Stimulated activated CD4-positive, alpha-beta T cell treated with anti-CD3 and anti-CD28 coated beads, Interleukin-2, amount 100 ng/mL, for 48 hours (primary cell): ENCODE data around the gene AMIGO2.
A peak's percentile ranks its signal among the peaks of the same experiment; 100 is the strongest.
"Not testable (repeated sequence)": the region's sequence is repeated elsewhere in the genome, so short reads cannot be mapped to it uniquely, and the experiment has no call there.

Experiments
- DNase-seq, 2 donors: peaks; one replicate each; pipeline ENCODE4 v3.0.0-alpha.2; 2020

The AMIGO2 gene

GRCh38 chr12:47071241-47071852 is 8.4 kb downstream of the AMIGO2 start:
- DNase-seq: no peak

- DNase-seq: no peak
Observed at GRCh38 chr12:47070310-47070709, 9.4 kb downstream of the AMIGO2 start.

GRCh38 chr12:47068539-47068938 is 11.2 kb downstream of the AMIGO2 start:
- no peak for DNase-seq

- no peak for DNase-seq
Observed at GRCh38 chr12:47067771-47068431, 11.9 kb downstream of the AMIGO2 start.

- peak in 1 of 2 donors; percentile 11 for DNase-seq
Observed at GRCh38 chr12:47067176-47067575, 12.6 kb downstream of the AMIGO2 start.

GRCh38 chr12:47066278-47067025 is 13.3 kb downstream of the AMIGO2 start:
- DNase-seq: no peak

GRCh38 chr12:47065546-47065945 is 14.2 kb downstream of the AMIGO2 start:
- no peak for DNase-seq

- not testable (repeated sequence) for DNase-seq
Observed at GRCh38 chr12:47058640-47059039, 21.1 kb downstream of the AMIGO2 start.

GRCh38 chr12:47056944-47057343 is 22.8 kb downstream of the AMIGO2 start:
- not testable (repeated sequence) for DNase-seq

- DNase-seq: not testable (repeated sequence)
Observed at GRCh38 chr12:47055856-47056255, 23.9 kb downstream of the AMIGO2 start.

- DNase-seq: no peak
Observed at GRCh38 chr12:47054659-47055058, 25.1 kb downstream of the AMIGO2 start.

- DNase-seq: no peak
Observed at GRCh38 chr12:47053961-47054360, 25.8 kb downstream of the AMIGO2 start.

- DNase-seq: no peak
Observed at GRCh38 chr12:47052274-47052673, 27.5 kb downstream of the AMIGO2 start.

GRCh38 chr12:47051291-47051690 is 28.5 kb downstream of the AMIGO2 start:
- not testable (repeated sequence) for DNase-seq

- no peak for DNase-seq
Observed at GRCh38 chr12:47048541-47048940, 31.2 kb downstream of the AMIGO2 start.

GRCh38 chr12:47041327-47041726 is 38.4 kb downstream of the AMIGO2 start:
- no peak for DNase-seq

GRCh38 chr12:47039756-47040155 is 40.0 kb downstream of the AMIGO2 start:
- no peak for DNase-seq

- DNase-seq: no peak
Observed at GRCh38 chr12:47039079-47039478, 40.7 kb downstream of the AMIGO2 start.

- no peak for DNase-seq
Observed at GRCh38 chr12:47038270-47038748, 41.5 kb downstream of the AMIGO2 start.

GRCh38 chr12:47035484-47035883 is 44.3 kb downstream of the AMIGO2 start:
- no peak for DNase-seq

GRCh38 chr12:47034661-47035060 is 45.1 kb downstream of the AMIGO2 start:
- DNase-seq: no peak

GRCh38 chr12:47033789-47034555 is 45.8 kb downstream of the AMIGO2 start:
- no peak for DNase-seq

GRCh38 chr12:47033081-47033480 is 46.7 kb downstream of the AMIGO2 start:
- no peak for DNase-seq
